Endothelial cell of umbilical vein (primary cell): ENCODE results near the gene SERPINB5. TPM values are rescaled to one million over a fixed set of nuclear protein-coding genes. Genes with fewer than 3 reads are reported as not detected.

Experiments
- BruUV-seq: library from RNA; stranded (reverse); fragments of 400-500 nt; replicated peaks from 2 replicates; lab custom pipeline; 2021; lab: Mats Ljungman, UMichigan
- CTCF ChIA-PET: fragments of 300-600, 350-600 bp; sonication (Branson Sonifier 250); formaldehyde crosslinking; loops from one replicate; lab custom pipeline; 2021; ENCODE audit warnings: antibody characterized with exemption, inconsistent platforms; lab: Charles Lee
- POLR2A ChIA-PET: fragments of 300-600, 350-600 bp; sonication (Branson Sonifier 250); formaldehyde crosslinking; loops from one replicate; lab custom pipeline; 2021; ENCODE audit warnings: antibody characterized with exemption, inconsistent platforms; lab: Charles Lee
- DNase-seq: peaks from one replicate; pipeline ENCODE4 v3.0.0-alpha.2; 2011; ENCODE audit warnings: low read depth, low spot score
- FAIRE-seq: peaks from 2 replicates; lab custom pipeline; 2011; peaks lifted over from hg19 to GRCh38; lab: Jason Lieb, UNC
- H2AFZ ChIP-seq: 2 replicates; pipeline ENCODE4 v1.6.0; 2012; ENCODE audit warnings: low read depth, low read length, control low read depth, inconsistent platforms
- H3K27ac ChIP-seq: 2 replicates; pipeline ENCODE4 v1.5.1; 2011; ENCODE audit warnings: low read depth, mild to moderate bottlenecking, control low read depth, low read length, moderate library complexity; ENCODE audit not compliant: insufficient read depth
- H3K27me3 ChIP-seq, 2 experiments: 2 replicates each; pipeline versions ENCODE4 v1.6.0 to v1.6.1; 2011; ENCODE audit warnings: low read length in 2 of 2, mixed read lengths in 1 of 2; ENCODE audit not compliant: control insufficient read depth in 2 of 2, insufficient read depth in 2 of 2
- H3K36me3 ChIP-seq, 2 experiments: 2 replicates in 1 of 2; 3 replicates in 1 of 2; pipeline ENCODE4 v1.5.1; 2011; ENCODE audit warnings: low read length in 2 of 2, mild to moderate bottlenecking in 1 of 2, moderate library complexity in 1 of 2; ENCODE audit not compliant: control insufficient read depth in 2 of 2, insufficient read depth in 2 of 2; ENCODE audit errors: extremely low read depth in 1 of 2
- H3K4me1 ChIP-seq: 3 replicates; pipeline ENCODE4 v1.5.1; 2011; ENCODE audit warnings: mild to moderate bottlenecking, low read length; ENCODE audit not compliant: control insufficient read depth, insufficient read depth; ENCODE audit errors: extremely low read depth
- H3K4me2 ChIP-seq: 2 replicates; pipeline ENCODE4 v1.6.1; 2011; ENCODE audit warnings: low read length, control low read depth, mixed read lengths; ENCODE audit not compliant: insufficient read depth
- H3K4me3 ChIP-seq, 3 experiments: fragments of 200-600 bp in 1 of 3; sonication (generic), shearing (Covaris generic) in 1 of 3; replicated peaks in 1 of 3; 2 replicates each; pipeline ENCODE4 v1.5.1; 2011 to 2016; ENCODE audit warnings: control low read depth in 3 of 3, low read length in 3 of 3, mild to moderate bottlenecking in 2 of 3, inconsistent platforms in 1 of 3, low read depth in 1 of 3, moderate library complexity in 1 of 3; ENCODE audit not compliant: insufficient read depth in 1 of 3
- H3K79me2 ChIP-seq: 2 replicates; pipeline ENCODE4 v1.6.0; 2012; ENCODE audit warnings: low read length, inconsistent platforms; ENCODE audit not compliant: control insufficient read depth, insufficient read depth
- H3K9ac ChIP-seq: replicated peaks from 2 replicates; pipeline ENCODE3; 2011; ENCODE audit warnings: low read length, control low read depth; ENCODE audit not compliant: insufficient read depth; ENCODE audit errors: extremely low read depth
- H3K9me1 ChIP-seq: replicated peaks from 3 replicates; pipeline ENCODE4 v1.6.0; 2011; ENCODE audit warnings: mild to moderate bottlenecking, low read length; ENCODE audit not compliant: control insufficient read depth, insufficient read depth; ENCODE audit errors: extremely low read depth
- H3K9me3 ChIP-seq: replicated peaks from 2 replicates; pipeline ENCODE4 v1.5.1; 2012; ENCODE audit warnings: low read length, inconsistent platforms; ENCODE audit not compliant: control insufficient read depth, insufficient read depth
- H4K20me1 ChIP-seq: replicated peaks from 2 replicates; pipeline ENCODE3; 2011; ENCODE audit warnings: mild to moderate bottlenecking, low read length; ENCODE audit not compliant: control insufficient read depth, insufficient read depth; ENCODE audit errors: extremely low read depth
- EZH2 ChIP-seq: IDR thresholded peaks from 2 replicates; pipeline ENCODE4 v1.6.1; 2012; ENCODE audit warnings: borderline replicate concordance, low read depth, mild to moderate bottlenecking, moderate library complexity, low read length, inconsistent platforms; ENCODE audit not compliant: severe bottlenecking
- FOS ChIP-seq: IDR thresholded peaks from 2 replicates; pipeline ENCODE4 v1.6.1; 2011; ENCODE audit warnings: mild to moderate bottlenecking, low read length, moderate library complexity, borderline replicate concordance; ENCODE audit not compliant: insufficient read depth
- GATA2 ChIP-seq: IDR thresholded peaks from 2 replicates; pipeline ENCODE4 v1.7.0; 2011; ENCODE audit warnings: low read depth, mild to moderate bottlenecking, moderate library complexity, mixed read lengths, low read length; ENCODE audit not compliant: insufficient read length, insufficient read depth
- JUN ChIP-seq: IDR thresholded peaks from 2 replicates; pipeline ENCODE4 v1.6.1; 2011; ENCODE audit warnings: borderline replicate concordance, low read depth; ENCODE audit not compliant: insufficient read length, insufficient read depth
- MYC ChIP-seq: IDR thresholded peaks from one replicate; pipeline ENCODE4 v1.6.1; 2011; ENCODE audit warnings: mild to moderate bottlenecking, low read depth, low read length
- POLR2AphosphoS5 ChIP-seq: IDR thresholded peaks from 2 replicates; pipeline ENCODE4 v1.6.1; 2012; ENCODE audit warnings: low read depth, mild to moderate bottlenecking, control low read depth, low read length, moderate library complexity; ENCODE audit not compliant: insufficient read depth
- dilution Hi-C: fragments of 300-500 bp; cut with MboI; formaldehyde crosslinking; loops from one replicate; pipeline ENCODE4 v1.15.0; 2019; ENCODE audit warnings: low sequenced_read_pairs; ENCODE audit not compliant: extremely low pct_ligation_motif_present
- intact Hi-C: fragments of 100-400 bp; cut with micrococcal nuclease; formaldehyde crosslinking; loops from one replicate; pipeline ENCODE4 v1.10.0; 2022
- polyA plus RNA-seq, 4 experiments: library from polyadenylated mRNA; depleted of rRNA in 3 of 4; stranded (reverse) in 3 of 4; unstranded in 1 of 4; fragments of >200 nt; gene quantifications; 2 replicates each; pipeline versions ENCODE4 v1.2.1 to v1.2.3, GENCODE V29; 2011 to 2012; ENCODE audit warnings: missing spikeins in 1 of 4
- total RNA-seq: library from RNA; stranded (reverse); gene quantifications from 2 replicates; pipeline ENCODE4 v1.2.3, GENCODE V29; 2021
- TF ChIP-seq, protein P1 (sequence below), 2 donors: IDR thresholded peaks; 1 replicate in 1 of 2; 2 replicates in 1 of 2; pipeline ENCODE4 v1.5.1; 2011; ENCODE audit warnings: low read length in 2 of 2, mild to moderate bottlenecking in 2 of 2, moderate library complexity in 2 of 2, control low read depth in 1 of 2, inconsistent platforms in 1 of 2, low read depth in 1 of 2; ENCODE audit not compliant: insufficient read depth in 1 of 2; ENCODE audit errors: extremely low read depth in 1 of 2
- TF ChIP-seq, protein P2 (sequence below): IDR thresholded peaks from 2 replicates; pipeline ENCODE4 v1.6.1; 2011; ENCODE audit not compliant: insufficient read depth, insufficient read length

SERPINB5 gene
- total and polyA plus RNA-seq, 2 donors (not counting 3 experiments of a cell fraction or from before 2014, with no cell fraction given), result not detected

DNA sequence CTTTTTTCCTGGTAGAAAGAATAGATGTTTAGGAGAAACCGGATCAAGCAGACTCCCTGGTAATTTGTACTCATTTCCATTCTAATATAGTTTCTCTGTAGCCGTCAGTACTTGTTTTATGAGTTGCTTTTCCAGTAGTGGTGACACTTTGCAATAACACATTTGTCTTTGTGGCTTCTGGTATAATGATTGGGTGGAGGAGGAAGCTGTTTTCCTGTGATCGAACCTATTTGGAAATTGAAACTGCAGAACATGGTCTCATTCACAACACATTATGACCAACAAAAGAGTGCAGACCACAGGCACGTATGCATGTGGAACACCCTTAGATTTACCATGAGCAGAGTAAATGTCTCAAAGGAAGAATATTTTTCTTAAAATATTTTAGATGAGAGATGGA, 57.9 kb downstream of the SERPINB5 start:
- Histone ChIP-seq H3K36me3 (no peaks in the 10 kb centered on the region), H3K4me3 (no peak overlapping the region), H3K27ac (no peak overlapping the region), H3K4me2 (no peak overlapping the region), H4K20me1 (no peaks in the 10 kb centered on the region), H3K9me3 (no peaks in the 10 kb centered on the region), H2AFZ (no peak overlapping the region), H3K79me2 (no peaks in the 10 kb centered on the region), H3K9me1 (no peaks in the 10 kb centered on the region), H3K27me3 (peaks cover 0 to 5% of the 10 kb centered on the region in 2 experiments), H3K4me1 (no peaks in the 10 kb centered on the region), H3K9ac (no peak overlapping the region)
- DNase-seq, result no peak
- no peak for TF ChIP-seq EZH2
- ChIA-PET POLR2A (no interaction called here), CTCF (interaction anchor here (1.0 to 2.1 kb wide), 2 partner anchors 16 kb away, joined by 4 to 9 read pairs; no protein-coding TSS in a partner anchor)
- FAIRE-seq, result no peak
- dilution Hi-C loops, result no loop called here
- no TSS peak for BruUV-seq
- intact Hi-C loops, result no loop called here

DNA sequence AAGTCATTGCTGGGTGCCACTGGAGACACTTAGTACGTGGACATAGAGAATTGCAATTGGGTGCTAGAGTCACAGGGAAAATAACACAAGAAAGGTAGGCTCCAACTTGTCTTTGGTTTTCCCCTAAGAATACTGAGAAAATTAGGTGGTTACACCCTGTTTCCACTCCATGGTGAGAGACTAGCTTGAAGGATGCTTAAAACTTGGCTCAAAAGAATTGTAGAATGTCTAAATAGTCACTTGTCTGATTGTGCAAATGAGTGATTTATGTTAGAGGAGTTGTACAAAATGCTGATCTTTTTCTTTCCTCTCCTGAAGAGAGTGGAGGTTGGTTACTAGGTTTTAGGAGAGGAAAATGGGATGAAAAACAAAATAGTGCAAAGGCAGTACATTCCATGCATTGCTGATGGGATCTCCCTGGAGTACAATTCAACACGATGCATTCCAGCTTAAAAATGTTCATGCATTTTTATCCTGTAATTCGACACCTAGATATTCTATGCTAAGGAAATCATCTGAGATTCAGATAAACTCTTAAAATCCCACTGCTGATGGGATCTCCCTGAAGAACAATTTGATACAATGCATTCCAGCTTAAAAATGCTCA, 63.2 kb downstream of the SERPINB5 start:
- CTCF ChIA-PET, result no interaction called here
- FAIRE-seq, result no peak
- Histone ChIP-seq H3K36me3 (no peaks in the 10 kb centered on the region), H2AFZ (no peak overlapping the region), H3K27ac (no peak overlapping the region), H3K79me2 (no peaks in the 10 kb centered on the region), H3K4me1 (no peaks in the 10 kb centered on the region), H3K9ac (no peak overlapping the region), H3K27me3 (peaks cover 0 to 3% of the 10 kb centered on the region in 2 experiments), H4K20me1 (no peaks in the 10 kb centered on the region), H3K9me3 (no peaks in the 10 kb centered on the region), H3K4me3 (no peak overlapping the region), H3K9me1 (no peaks in the 10 kb centered on the region), H3K4me2 (no peak overlapping the region)
- DNase-seq, result no peak
- POLR2A ChIA-PET, result no interaction called here
- no TSS peak for BruUV-seq
- intact Hi-C loops (no loop called here), dilution Hi-C loops (no loop called here)
- TF ChIP-seq, protein P1, sequence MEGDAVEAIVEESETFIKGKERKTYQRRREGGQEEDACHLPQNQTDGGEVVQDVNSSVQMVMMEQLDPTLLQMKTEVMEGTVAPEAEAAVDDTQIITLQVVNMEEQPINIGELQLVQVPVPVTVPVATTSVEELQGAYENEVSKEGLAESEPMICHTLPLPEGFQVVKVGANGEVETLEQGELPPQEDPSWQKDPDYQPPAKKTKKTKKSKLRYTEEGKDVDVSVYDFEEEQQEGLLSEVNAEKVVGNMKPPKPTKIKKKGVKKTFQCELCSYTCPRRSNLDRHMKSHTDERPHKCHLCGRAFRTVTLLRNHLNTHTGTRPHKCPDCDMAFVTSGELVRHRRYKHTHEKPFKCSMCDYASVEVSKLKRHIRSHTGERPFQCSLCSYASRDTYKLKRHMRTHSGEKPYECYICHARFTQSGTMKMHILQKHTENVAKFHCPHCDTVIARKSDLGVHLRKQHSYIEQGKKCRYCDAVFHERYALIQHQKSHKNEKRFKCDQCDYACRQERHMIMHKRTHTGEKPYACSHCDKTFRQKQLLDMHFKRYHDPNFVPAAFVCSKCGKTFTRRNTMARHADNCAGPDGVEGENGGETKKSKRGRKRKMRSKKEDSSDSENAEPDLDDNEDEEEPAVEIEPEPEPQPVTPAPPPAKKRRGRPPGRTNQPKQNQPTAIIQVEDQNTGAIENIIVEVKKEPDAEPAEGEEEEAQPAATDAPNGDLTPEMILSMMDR (IDR thresholded peaks at IDR 0.05; ENCODE audit: extremely low read depth in 1 of 2, insufficient read depth in 1 of 2, low read depth in 1 of 2, low read length in 2 of 2), result no peak
- TF ChIP-seq GATA2, result no peak
- TF ChIP-seq MYC, result no peak
- TF ChIP-seq POLR2AphosphoS5, result no peak
- no peak for TF ChIP-seq EZH2
- TF ChIP-seq FOS, result no peak
- no peak for TF ChIP-seq JUN
- TF ChIP-seq, protein P2, sequence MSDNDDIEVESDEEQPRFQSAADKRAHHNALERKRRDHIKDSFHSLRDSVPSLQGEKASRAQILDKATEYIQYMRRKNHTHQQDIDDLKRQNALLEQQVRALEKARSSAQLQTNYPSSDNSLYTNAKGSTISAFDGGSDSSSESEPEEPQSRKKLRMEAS, result no peak
